Activated T-cell treated with anti-CD3 and anti-CD28 coated beads, Interleukin-2, amount 50 U/mL, for 1 hour (primary cell): ENCODE measurements around the gene MLF1.
A peak's percentile ranks its signal among the peaks of the same experiment; 100 is the strongest.
"Not testable (repeated sequence)": the region's sequence is repeated elsewhere in the genome, so short reads cannot be mapped to it uniquely, and the experiment has no call there.

ENCODE experiments used
- DNase-seq: peaks from one replicate; pipeline ENCODE4 v3.0.0-alpha.2; 2020

Gene MLF1

GRCh38 chr3:158570999-158571702 is at the start of gene MLF1:
Gene MLF1, plus strand, starts transcription at chr3:158571194. Its CDS starts 107 bp downstream, at chr3:158571301.
- peak; percentile 77 for DNase-seq

- DNase-seq: no peak
Measured at GRCh38 chr3:158522221-158523136, 48.5 kb upstream of the MLF1 start.

GRCh38 chr3:158528076-158528674 is 42.8 kb upstream of the MLF1 start:
- no peak for DNase-seq

GRCh38 chr3:158531334-158531733 is 39.7 kb upstream of the MLF1 start:
- DNase-seq: no peak

GRCh38 chr3:158532099-158532734 is 38.8 kb upstream of the MLF1 start:
- no peak for DNase-seq

GRCh38 chr3:158535918-158536317 is 35.1 kb upstream of the MLF1 start:
- DNase-seq: no peak

GRCh38 chr3:158539414-158540014 is 31.5 kb upstream of the MLF1 start:
- DNase-seq: peak; percentile 23

- no peak for DNase-seq
Measured at GRCh38 chr3:158540066-158540465, 30.9 kb upstream of the MLF1 start.

- DNase-seq: no peak
Measured at GRCh38 chr3:158548691-158549090, 22.3 kb upstream of the MLF1 start.

- not testable (repeated sequence) for DNase-seq
Measured at GRCh38 chr3:158549938-158550337, 21.1 kb upstream of the MLF1 start.

GRCh38 chr3:158552124-158552523 is 18.9 kb upstream of the MLF1 start:
- no peak for DNase-seq

GRCh38 chr3:158559504-158559903 is 11.5 kb upstream of the MLF1 start:
- no peak for DNase-seq

GRCh38 chr3:158560979-158561378 is 10.0 kb upstream of the MLF1 start:
- no peak for DNase-seq

GRCh38 chr3:158562674-158563073 is 8.3 kb upstream of the MLF1 start:
- DNase-seq: no peak

GRCh38 chr3:158563076-158563475 is 7.9 kb upstream of the MLF1 start:
- no peak for DNase-seq

GRCh38 chr3:158565076-158565475 is 5.9 kb upstream of the MLF1 start:
- no peak for DNase-seq

GRCh38 chr3:158568784-158569183 is 2.2 kb upstream of the MLF1 start:
- DNase-seq: no peak

GRCh38 chr3:158569794-158570193 is 1.2 kb upstream of the MLF1 start:
- no peak for DNase-seq

- DNase-seq: no peak
Measured at GRCh38 chr3:158571969-158572765, 1.2 kb downstream of the MLF1 start.

- no peak for DNase-seq
Measured at GRCh38 chr3:158572766-158573060, 1.7 kb downstream of the MLF1 start.

- DNase-seq: no peak
Measured at GRCh38 chr3:158573714-158574113, 2.7 kb downstream of the MLF1 start.

GRCh38 chr3:158574646-158575045 is 3.7 kb downstream of the MLF1 start:
- DNase-seq: no peak
